T-helper 1 cell treated with Interleukin-12 subunit alpha and Interleukin-12 subunit beta and Interleukin-4 antibody, amounts not matched to agents 30 ng/mL and 1 ng/mL, for 36 hours (primary cell): ENCODE measurements around the gene ATP6V0E1. TPM values are rescaled to one million over a fixed set of nuclear protein-coding genes. Genes with fewer than 3 reads are reported as not detected.

Source experiments
- intact Hi-C: fragments of 100-400 bp; cut with micrococcal nuclease; formaldehyde crosslinking; loops from one replicate; pipeline ENCODE4 v1.15.1; 2024
- total RNA-seq: library from RNA; stranded (reverse); gene quantifications from 2 replicates; pipeline ENCODE4 v1.2.3, GENCODE V29; 2022

Gene ATP6V0E1
- 184 and 193 TPM in 2 replicates for total RNA-seq

DNA sequence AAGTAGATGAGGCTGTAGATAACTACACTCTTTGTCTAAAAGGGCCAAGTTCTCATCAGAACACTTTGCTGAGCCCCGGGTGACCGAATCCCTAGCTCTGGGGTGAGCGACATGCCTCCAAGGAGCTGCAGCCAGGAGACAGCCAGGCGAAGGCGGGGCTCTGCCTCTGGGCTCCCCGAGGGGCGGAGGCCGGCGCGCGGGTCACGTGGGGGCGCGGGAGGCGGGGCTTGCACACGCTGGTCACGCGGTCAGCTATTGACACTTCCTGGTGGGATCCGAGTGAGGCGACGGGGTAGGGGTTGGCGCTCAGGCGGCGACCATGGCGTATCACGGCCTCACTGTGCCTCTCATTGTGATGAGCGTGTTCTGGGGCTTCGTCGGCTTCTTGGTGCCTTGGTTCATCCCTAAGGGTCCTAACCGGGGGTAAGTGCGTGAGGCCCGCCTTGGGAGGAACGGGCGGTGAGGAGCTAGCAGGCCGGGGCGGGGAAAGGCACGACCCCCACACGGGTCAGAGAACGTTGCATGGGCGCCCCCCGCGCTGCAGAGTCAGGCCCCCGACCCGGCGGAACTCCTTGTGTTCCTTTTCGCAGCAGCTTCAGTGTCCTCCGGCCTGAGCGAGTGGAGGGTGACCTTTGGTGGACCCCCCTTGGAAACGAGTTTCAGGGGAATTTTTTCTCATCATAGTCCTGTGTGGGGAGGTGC lies at the start of gene ATP6V0E1:
TSS of gene ATP6V0E1 (plus strand) at position 230 of the 702 bp plus-strand sequence. CDS start at position 320, 90 bp downstream.
- intact Hi-C loops, result loop anchor here (1.0 to 10.0 kb wide), 18 partner anchors 24 to 1596 kb away; partner anchors contain the start of genes BNIP1, BOD1, CPEB4 and NPM1

DNA sequence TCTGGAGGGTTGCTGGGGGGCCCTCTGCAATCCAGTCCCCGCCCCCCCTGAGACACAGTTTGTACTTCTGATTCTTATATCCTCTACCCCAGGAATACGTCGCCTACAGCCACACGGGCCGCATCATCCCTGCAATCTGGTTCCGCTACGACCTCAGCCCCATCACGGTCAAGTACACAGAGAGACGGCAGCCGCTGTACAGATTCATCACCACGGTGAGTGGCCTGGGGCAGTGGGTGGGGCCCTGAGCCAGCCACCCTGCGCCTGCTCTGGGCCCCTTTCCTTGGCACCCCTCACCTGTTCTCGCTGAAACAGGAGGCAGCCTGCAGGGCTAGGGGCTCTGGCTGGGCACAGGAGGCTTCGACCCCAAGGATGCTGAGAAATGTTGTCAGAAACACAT lies 48.5 kb upstream of the ATP6V0E1 start:
- intact Hi-C loops, result no loop called here

- intact Hi-C loops, result no loop called here
These were observed 47.2 kb upstream of the ATP6V0E1 start for GRCh38 chr5:172936401-172936800.

DNA sequence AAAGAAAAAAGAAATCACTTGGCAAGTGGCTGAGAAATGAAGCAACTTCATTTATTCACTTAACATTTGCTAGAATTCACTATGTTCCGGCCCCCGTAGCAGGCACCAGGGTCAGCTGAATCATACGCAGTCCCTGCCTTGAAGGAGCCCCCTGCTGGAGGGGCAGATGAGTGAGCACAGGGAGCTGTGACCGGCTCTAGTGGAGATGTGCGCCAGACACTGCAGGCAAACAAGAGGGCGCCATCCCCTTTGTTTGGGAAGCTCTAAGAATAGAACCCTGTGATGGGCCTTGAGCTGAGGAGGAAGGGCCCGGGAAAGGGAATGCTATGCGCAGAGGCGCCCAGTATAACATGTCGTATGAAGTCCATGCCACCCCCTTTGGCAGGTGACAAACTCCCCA lies 44.5 kb upstream of the ATP6V0E1 start:
- intact Hi-C loops, result no loop called here

DNA sequence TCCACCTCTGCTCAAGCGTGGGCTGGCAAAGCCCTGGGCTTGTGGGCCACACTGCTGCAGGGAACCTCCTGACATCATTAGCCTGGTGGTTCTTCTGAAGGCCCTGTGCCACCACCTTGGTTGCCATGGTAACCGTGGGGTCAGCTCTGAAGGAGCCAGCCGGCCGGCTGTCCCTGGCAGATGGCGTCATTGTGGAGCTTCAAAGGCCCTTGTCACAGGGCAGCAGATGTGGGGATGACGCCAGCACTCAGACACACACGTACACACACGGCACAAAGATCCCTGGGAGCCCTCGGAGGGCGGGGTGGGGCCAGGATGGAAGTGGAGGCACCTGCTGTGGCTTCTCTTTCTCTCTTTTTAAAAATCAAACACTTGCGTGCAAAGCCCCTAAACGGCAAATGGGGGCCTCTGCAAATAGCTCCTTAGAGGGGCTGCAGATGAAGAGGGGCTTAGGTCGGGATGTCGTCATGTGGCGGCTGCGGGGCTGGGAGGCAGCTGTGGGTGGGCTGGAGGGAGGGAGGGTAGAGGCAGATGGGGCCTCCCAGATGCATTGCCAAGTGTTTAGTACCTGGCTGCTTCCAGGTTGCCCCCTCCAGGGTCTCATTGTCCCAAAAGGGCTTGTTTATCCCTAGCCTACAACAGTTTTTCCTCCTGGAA lies 43.8 kb upstream of the ATP6V0E1 start:
- intact Hi-C loops, result no loop called here

- intact Hi-C loops, result no loop called here
These were observed 43.1 kb upstream of the ATP6V0E1 start for GRCh38 chr5:172940268-172941066.

DNA sequence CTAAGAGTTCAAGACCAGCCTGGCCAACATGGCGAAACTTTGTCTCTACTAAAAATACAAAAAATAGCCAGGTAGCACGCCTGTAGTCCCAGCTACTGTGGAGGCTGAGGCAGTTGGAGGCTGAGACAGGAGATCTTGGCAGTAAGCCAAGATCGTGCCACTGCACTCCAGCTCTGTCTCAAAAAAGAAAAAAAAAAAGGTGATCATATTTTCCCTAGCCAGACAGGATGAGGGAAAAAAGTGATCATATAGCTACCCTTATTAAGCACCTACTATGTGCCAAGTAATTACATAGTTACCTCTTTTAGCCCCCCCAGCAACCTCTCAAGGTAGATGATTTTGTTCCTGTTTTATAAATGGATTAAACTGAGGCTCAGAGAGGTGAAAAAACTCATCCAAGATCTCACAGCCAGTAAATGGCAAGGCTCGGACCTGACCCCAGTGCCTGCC lies 42.5 kb upstream of the ATP6V0E1 start:
- intact Hi-C loops, result no loop called here

DNA sequence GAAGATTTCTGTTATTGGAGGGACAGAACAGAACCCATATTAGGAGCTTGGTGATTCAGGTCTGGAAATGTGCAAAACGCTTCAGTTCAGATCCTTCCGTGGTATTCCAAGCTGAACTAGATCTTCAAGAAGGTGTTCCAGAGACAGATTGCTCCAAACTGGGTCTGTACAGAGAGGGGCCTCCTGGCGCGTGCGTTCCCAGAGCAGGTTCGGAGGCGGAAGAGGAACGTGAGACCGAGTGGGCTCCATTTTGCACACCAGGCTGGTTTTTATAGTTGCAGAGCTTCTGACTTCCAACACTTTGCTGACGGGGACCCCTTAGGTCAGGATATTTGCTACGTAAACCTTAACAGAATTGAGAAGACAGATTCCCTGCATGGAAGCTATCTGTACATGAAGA lies 41.0 kb upstream of the ATP6V0E1 start:
- intact Hi-C loops, result no loop called here

DNA sequence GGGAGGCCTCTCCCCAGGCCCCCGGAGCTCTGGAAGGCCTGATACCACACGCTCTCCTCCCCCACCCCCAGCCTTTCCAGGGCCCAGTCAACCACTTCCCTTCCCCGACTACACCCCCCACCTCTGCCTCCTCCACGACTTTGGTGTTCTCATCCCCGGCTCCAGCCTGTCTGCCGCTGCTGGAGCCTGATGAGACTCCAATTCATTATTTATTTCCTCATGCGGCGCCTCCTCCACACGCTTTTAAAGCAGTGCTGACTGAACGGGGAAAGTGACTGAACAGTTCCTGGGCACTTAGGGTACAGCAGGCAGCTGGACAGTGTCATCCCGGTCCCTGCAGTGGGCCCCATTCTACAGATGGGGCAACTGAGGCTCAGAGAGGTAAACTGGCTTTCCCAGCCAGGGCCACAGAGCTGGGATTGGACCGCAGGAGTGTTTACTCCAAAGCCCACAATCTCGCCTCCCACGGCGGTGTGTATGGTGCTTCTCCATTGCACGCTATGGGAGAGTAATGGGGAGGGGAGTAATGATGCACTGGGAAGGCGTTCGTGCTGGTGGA lies 40.2 kb upstream of the ATP6V0E1 start:
- intact Hi-C loops, result no loop called here

DNA sequence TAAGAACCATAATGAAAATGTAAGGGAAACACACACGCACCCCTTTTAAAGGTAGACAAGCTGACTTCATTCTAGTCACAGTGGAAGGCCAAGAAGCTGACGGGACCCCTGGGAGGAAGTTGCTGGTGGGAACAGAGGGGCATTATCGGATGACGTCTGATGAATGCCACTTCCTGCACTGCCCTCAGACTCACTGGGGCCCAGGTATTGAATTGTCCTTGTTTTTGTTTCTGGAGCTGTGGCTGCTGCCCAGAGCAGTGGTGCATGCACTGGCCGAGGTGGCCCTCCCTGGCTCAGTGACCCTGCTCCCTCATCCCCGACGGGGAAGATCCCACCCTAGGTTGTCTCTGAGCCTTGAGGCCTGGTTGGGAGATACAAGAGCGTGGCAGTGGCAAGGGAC lies 39.7 kb upstream of the ATP6V0E1 start:
- intact Hi-C loops, result no loop called here

DNA sequence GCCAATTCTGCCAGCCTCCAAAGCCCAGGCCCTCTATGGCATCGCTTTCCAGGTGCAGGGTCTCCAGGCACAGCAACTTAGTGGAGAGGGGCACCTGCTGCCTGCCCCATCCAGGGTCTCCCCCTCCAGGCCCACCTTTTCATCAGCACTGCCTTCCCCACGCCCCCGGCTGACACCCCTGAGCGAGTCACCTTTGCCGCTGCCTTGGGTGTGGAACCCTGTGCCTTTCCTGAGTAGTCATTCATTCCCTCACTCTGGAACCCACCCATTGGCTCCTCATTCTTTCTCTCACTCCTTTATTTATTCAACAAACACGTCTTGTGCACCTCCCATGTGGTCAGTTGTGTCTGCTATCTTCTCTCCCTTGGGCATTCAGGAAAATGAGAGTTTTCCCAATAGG lies 38.8 kb upstream of the ATP6V0E1 start:
- intact Hi-C loops, result no loop called here

- intact Hi-C loops, result no loop called here
These were observed 38.4 kb upstream of the ATP6V0E1 start for GRCh38 chr5:172945151-172945550.

- intact Hi-C loops, result no loop called here
These were observed 37.4 kb upstream of the ATP6V0E1 start for GRCh38 chr5:172946146-172946545.

DNA sequence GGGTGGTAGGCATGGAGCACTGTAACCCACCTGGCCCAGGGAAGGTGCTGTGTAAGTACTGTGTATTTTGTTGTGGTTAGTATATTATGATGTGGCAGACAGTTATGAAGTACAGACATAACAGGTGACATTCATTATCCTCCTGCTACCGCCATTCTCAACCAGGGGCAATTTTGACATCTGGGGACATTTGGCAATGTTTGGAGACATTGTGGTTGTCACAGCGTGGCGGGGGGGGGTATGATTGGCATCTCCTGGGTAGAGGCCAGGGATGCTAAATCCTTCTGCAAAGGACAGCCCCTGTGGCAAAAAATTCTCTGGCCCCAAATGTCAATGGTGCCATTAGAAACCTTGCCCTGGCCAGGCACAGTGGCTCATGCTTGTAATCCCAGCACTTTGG lies 34.1 kb upstream of the ATP6V0E1 start:
- intact Hi-C loops, result no loop called here

DNA sequence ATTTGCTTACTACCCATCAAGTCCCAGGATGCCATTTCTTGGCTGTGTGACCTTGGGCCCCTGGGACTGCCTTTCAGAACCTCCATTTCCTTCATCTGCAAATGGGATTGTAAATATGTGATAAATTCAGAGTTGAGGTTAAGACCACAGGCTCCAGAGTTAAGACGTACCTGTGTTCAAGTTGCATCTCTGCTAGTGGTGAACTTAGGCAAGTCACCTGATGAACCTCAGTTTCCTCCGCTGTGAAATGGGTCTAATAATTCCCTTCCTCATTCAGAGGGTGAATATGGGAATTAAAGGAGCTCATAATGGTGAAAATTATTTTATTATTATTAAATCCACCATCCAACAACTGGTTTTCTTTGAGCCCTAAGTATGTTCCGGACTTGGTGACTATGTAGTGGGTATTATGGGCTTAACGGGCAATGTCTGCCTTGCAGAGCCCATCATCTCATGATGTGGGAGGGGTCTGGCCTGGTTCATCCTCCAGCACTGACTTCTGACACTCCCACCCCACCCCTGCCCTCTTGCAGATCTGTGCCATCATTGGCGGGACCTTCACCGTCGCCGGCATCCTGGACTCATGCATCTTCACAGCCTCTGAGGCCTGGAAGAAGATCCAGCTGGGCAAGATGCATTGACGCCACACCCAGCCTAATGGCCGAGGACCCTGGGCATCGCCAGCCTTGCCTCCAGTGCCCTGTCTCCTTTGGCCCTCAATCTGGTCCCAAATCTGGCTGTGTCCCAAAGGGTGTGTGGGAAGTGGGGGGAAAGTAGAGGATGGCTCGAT lies 33.2 kb upstream of the ATP6V0E1 start:
- intact Hi-C loops, result no loop called here

DNA sequence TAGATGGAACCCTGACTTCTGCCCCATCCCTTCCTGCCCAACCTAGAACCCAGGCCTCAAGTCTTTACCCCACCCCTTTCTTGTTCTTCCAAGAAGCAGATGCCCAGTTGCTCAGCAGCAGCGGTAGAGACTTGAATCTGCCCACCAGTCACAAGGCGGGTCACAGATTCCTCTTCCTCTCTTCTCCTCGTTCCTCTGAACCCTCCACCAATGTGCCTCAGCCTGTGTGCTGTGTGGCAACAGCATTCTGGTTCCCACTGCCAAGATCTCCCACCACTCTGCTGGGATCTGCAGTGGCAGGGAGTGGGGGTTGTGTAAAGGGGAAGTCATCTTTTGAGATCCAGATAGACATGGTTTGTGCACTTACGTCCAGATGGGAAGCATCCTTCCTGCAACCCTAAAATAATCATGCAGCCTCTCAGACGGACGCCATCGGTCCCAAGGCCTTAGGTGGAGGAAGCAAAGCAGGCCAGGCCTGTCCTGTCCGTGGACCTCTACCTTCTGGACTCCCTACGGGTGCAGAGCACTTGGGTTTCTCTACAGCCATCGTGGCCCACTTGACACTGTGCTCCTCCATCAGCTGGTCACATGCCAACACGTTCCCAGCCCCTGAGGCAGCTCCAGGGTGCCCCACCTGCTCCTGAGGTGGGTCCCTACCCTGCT lies 32.1 kb upstream of the ATP6V0E1 start:
- intact Hi-C loops, result no loop called here

GRCh38 chr5:172952034-172952511 lies 31.5 kb upstream of the ATP6V0E1 start:
- intact Hi-C loops, result no loop called here

GRCh38 chr5:172953776-172954675 lies 29.5 kb upstream of the ATP6V0E1 start:
- intact Hi-C loops, result no loop called here

DNA sequence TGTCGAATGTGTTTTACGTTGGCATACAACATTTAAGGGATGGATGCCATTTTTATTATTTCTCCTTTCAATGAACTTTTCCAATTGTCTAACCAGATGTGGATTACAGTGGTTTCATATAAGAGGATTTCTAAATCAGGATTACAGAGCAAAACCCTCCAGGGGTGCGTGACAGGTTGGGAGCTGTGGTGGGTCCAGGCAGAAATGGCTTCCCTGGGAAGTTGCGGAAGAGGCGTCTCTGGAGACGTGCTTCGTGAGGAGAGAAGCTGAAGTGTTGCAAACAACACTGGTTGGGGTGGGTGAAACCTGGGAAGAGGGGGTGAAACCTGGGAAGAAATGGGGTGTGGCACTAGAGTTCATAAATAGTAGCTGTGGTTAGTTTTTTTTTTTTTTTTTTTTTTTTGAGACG lies 28.8 kb upstream of the ATP6V0E1 start:
- intact Hi-C loops, result loop anchor here (5.0 kb wide), 2 partner anchors 328 to 767 kb away; partner anchors contain the start of gene STK10
